Stimulated activated naive CD4-positive, alpha-beta T cell treated with Interleukin-2 at 50 U/mL for 16 hours (primary cell): ENCODE data around the gene CLCN5.

Source experiments
- DNase-seq: peaks from one replicate; lab custom pipeline; 2025; lab: John Stamatoyannopoulos, UW

Gene CLCN5

GRCh38 chrX:49934148-49934547, 11.8 kb downstream of the CLCN5 start:
- no peak for DNase-seq

- DNase-seq, result no peak
These were observed 12.3 kb downstream of the CLCN5 start for GRCh38 chrX:49934729-49935128.

DNA sequence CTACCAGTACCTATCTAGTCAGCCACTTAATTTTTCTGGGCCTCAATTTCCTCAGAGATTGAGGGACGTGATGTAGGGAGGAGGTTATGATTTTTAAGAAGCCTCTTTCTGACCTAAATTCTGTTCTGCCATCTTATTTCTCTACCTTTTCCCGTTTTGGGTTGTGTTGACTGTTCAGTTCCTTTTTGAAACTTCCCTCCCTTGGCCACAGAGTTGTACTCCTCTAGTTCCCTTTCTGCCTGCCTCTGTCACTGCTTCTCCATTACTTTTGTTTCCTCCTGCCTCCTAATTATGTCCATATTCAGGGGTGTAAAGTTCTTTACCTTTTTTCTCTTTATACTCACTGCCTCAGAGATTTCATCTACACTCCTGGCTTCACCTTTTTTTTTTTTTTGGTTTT, 25.4 kb downstream of the CLCN5 start:
- DNase-seq, result no peak

- no peak for DNase-seq
These were observed 27.6 kb downstream of the CLCN5 start for GRCh38 chrX:49949961-49950360.

DNA sequence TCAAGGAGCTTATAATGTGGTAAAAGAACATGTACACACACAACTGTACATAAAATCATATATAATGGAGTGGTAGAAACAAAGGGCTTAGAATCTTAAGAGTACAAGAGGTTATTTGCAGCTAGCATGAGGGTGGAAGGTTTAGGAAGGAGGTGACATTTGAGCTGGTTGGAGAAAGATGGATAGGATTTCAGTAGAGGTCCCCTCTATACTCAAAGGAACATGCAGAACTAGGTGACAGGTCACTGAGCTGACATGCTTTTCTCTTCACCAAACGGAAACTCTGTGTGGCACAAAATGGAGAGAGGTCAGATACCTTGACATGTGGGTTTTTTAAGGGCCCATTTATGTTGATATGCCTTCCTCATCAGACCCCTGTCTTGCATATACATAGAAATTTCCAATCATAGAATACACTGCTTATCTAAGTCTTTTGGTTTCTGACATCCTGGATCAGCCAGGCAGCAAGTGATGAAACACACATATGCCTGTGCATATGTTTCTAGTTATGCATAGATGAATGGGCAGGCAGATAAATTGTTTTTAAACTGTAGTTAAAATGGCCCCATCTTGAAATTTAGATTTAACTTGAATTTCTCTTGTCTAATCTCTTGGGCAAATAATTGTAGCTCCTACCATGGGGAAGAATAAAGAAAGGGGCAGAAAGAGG, 29.3 kb downstream of the CLCN5 start:
- no peak for DNase-seq

DNA sequence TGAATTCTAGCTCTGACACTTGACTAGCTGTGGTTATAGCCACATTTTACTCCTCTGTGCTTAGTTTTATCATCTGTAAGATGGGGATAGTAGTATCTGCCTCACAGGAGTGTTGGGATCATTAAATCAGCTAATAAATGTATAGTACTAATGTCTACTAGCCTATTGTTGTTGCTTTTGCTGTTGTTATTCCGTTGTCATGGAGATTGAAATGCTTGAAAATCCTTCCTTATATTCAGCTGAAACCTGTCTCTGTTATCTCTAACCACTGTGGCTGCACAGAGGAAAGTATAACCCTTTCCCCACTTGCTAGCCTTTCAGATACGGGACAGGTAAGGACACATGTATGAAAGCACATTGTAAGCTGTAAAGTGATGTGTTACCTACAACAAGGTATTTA, 33.9 kb downstream of the CLCN5 start:
- no peak for DNase-seq

GRCh38 chrX:49958727-49959485, 36.5 kb downstream of the CLCN5 start:
- no peak for DNase-seq

GRCh38 chrX:49959602-49960001, 37.2 kb downstream of the CLCN5 start:
- DNase-seq, result no peak

DNA sequence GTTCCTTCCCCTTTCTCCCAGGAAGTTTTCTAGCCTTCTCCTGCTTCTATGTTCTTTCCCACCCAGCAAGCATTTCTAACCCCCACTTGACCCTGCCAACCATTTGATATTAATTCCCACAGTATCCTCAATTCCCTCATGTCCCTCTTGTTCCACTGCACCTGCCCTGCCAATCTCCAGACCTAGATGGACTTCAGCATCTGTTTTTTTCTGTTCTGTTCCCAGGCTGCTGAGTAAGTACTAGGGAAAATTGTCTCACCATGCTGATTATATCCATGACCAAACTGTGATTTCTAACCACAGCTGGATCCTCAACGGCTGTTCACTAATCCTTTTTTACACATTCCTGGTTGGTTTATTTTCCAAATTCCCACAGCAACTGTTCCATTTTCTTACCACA, 37.7 kb downstream of the CLCN5 start:
- DNase-seq, result no peak

DNA sequence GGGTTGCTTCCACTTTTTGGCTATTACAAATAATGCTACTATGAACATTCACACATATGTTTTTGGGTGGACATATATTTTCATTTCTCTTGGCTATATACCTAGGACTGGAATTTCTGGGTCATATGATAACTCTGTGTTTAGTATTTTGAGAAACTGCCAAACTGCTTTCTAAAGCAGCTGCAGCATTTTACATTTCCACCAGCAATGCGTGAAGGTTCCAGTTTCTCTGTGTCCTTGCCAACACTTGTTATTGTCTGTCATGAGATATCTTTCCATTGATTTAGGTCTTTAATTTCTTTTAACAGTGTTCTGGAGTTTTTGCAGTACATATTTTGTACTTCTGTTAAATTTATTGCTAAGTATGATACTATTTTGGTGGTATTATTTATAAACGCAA, 48.3 kb downstream of the CLCN5 start:
- DNase-seq, result no peak

- DNase-seq, result no peak
These were observed 50.0 kb downstream of the CLCN5 start for GRCh38 chrX:49972328-49972860.

DNA sequence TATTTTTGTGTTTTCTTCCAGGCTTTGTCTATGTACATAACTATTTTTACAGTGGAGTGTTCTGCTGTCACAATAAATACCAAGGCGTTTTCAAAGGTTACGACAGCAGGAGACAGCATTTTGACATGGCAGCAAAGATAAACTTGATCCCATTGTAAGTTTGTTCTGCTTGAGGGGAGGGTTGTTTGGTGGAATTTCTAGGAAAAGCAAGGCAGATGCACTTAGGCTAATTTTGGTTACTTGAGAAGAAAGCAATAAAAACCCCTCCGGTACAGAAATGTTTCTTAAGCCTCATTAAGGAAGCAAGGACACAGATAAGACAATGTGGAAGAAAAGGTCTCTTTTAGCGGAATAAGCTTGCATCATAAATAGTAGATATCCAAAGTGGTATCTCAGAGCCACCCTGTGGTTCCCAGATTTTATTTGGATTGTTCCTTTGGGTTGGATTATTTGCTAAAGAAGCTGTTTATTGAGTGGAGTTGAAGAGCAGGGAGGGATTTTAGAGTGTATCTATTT, 54.3 kb downstream of the CLCN5 start:
- no peak for DNase-seq

DNA sequence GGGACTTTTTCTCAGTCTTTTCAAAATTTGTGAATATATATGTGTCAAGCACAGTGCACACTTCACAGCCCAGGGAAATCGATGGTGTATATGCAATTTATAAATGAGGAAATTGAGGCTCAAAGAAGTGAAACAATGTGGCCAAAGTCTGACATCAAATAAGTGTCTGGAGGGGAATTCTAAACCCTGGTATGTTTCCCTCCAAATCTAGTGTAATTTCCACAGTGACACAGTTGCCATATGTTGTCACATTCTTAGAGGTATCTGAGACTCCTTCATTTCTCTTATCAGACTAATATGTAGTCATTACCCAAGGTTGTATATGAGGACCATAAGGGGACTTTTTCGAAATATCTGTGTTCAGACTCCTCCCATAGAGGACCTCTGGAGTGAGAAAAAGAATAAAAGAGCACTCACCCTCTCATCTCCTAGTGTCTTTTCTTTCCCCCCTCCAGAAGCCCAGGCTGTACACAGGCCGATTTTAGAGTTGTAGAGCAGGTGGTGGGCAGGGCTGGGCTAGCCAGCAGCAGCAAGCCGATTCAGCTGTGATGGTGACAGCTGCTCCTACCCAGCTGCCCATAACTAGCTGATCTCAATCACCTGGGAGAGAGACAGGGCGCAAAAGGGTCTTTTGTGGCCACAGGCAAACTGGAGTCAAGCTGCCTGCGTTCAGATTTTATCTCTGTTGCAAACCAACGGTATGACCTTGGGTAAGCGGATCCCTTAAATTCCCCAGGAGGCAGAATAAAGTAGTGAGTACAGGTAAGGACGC, 55.1 kb downstream of the CLCN5 start:
- no peak for DNase-seq

DNA sequence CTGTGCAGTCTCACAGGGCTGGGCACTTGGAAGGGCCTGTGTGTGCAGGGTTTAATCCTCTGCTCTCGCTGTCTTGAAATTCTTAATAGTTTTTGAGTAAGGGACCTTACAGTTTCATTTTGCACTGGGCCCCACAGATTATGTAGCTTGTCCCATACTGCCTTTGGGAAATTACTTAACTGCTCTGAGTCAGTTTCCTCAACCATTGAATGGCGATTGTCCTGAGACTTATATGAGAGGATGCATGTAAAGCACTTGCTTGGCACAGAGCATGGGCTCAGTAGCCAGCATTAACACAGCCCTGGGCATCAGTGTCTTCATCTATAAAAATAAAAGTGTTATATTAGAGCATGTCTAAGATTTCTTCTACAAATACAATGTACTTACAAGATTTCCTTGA, 55.8 kb downstream of the CLCN5 start:
- DNase-seq, result no peak

DNA sequence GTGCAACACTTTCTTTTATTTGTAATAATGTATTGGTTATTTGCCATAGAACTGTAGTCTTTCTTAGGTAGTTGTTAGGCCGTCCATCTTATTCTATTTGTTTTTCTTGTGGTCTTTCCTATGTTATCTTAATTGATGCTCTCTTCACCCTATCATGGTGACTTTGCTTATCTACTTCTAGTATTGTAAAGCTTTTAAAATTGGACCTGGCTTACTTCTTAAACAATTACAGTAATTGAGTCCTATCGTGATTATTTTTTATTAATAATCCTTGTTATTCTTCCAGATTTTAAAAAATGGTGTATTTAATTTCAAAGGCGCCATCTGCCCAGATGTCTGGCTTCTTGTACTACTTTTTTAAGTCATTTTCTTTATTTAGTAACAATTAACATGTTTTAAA, 63.7 kb downstream of the CLCN5 start:
- no peak for DNase-seq

GRCh38 chrX:49987651-49988050, 65.3 kb downstream of the CLCN5 start:
- DNase-seq, result no peak

DNA sequence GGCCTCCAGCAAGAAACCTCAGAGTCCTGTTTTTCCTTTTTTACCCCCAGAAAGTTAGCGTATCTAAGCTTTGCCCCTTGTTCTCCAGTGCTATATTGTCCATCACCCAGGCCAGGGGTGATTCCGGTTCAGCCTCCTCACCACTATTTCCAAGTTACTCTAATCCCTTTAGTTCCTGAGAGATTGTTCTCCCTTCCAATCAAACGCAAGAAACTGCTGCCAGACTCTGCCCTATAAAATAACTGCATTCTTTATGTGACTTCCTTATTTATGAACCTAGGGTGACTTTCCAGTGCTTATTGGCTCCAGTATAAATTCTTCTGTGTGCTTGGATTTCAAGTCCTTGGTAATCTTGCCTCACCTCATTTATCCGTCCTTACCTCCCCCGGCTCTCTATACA, 65.7 kb downstream of the CLCN5 start:
- no peak for DNase-seq

GRCh38 chrX:49991758-49992157, 69.4 kb downstream of the CLCN5 start:
- no peak for DNase-seq

GRCh38 chrX:49992853-49993252, 70.5 kb downstream of the CLCN5 start:
- DNase-seq, result no peak

DNA sequence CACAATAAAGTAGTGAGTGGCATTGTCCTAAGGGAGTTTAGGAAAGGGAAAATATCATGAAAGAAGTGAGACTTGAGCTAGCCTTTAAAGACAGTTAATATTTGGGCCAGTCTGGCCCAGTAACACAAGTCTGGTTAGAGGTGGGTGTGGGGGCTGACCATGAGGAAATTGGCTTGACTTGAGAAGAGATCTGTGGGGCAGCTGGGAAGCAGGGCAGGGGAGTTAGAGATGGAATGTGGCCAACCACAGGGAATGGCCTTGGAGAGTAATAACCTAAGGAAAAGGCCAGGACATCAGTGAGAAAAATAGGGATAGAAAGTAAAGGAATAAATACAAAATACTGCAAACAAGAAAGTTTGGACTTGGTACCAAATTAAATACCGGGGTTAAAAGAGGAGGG, 71.3 kb downstream of the CLCN5 start:
- DNase-seq, result no peak

DNA sequence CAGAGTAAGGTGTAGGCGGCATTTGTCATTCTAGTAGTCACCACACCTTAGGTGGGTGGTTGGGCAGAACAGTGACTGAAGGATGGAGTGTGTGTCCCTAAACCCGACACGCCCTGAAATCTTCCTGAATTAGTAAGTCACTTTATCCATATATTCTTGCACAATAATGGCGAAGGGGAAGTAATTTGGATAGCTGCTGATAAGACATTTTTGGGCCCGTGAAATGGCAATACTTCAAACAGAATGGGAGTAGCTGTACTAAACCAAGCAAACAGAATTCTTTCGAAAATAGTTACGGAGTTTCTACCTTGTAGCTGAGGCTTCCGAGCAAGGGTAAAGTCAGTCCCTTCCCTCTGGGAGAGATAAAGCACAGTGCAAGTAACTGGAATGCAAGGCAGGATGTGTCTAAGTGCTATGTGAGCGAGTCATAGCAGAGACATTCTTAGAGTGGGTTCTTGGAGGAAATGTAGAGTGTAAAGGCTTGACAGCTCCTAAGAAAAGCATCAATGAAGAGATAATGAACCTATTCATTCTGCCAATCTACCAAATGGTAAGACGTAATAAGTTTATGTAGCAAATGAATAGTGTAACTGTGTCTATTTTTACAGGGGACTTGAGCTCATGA, 72.8 kb downstream of the CLCN5 start:
- no peak for DNase-seq

GRCh38 chrX:49995795-49996455, 73.5 kb downstream of the CLCN5 start:
- DNase-seq, result no peak
